Vagina (tissue), 2 donors: ENCODE measurements around the gene CALM3. TPM values are rescaled to one million over a fixed set of nuclear protein-coding genes. Genes with fewer than 3 reads are reported as not detected.
A peak's percentile ranks its signal among the peaks of the same experiment; 100 is the strongest.

Source experiments
- DNase-seq, 2 donors: peaks; one replicate each; pipeline ENCODE4 v3.0.0-alpha.2; 2017; ENCODE audit errors: extremely low spot score in 2 of 2
- H3K27ac ChIP-seq: fragments of 200-600 bp; sonication (generic); one replicate; pipeline ENCODE4 v1.5.1; 2019
- H3K27me3 ChIP-seq: fragments of 200-600 bp; sonication (generic); one replicate; pipeline ENCODE4 v1.5.1; 2019
- H3K36me3 ChIP-seq, 2 donors: fragments of 200-600 bp; sonication (generic); one replicate each; pipeline ENCODE4 v1.5.1; 2017 to 2019
- H3K4me1 ChIP-seq: fragments of 200-600 bp; sonication (generic); one replicate; pipeline ENCODE4 v1.5.1; 2019
- H3K4me3 ChIP-seq, 2 donors: fragments of 200-600 bp; sonication (generic); 1 replicate in 1 of 2; 2 replicates in 1 of 2; pipeline ENCODE4 v1.5.1; 2016 to 2019
- H3K9me3 ChIP-seq: fragments of 200-600 bp; sonication (generic); one replicate; pipeline ENCODE4 v1.5.1; 2019
- POLR2A ChIP-seq, 2 donors: fragments of 450-650 bp; IDR thresholded peaks; one replicate each; pipeline ENCODE4 v1.6.1; 2017; ENCODE audit warnings: antibody characterized with exemption in 2 of 2, mild to moderate bottlenecking in 2 of 2, moderate library complexity in 2 of 2
- POLR2AphosphoS5 ChIP-seq, 2 donors: sonication (generic); formaldehyde crosslinking; IDR thresholded peaks; one replicate each; pipeline ENCODE4 v1.9.0; 2017; ENCODE audit warnings: antibody characterized with exemption in 2 of 2, mild to moderate bottlenecking in 2 of 2, low read depth in 1 of 2; ENCODE audit not compliant: insufficient read depth in 1 of 2
- intact Hi-C: fragments of 100-400 bp; cut with DNase I; formaldehyde crosslinking; loops from one replicate; pipeline ENCODE4 v1.15.1; 2023
- total RNA-seq: library from RNA; depleted of rRNA; stranded (reverse); fragments of >200 nt; gene quantifications from one replicate; pipeline ENCODE4 v1.2.3, GENCODE V29; 2016
- TF ChIP-seq, protein P1 (sequence below), 3 experiments: fragments of 450-650 bp in 2 of 3; fragments of 200-600 bp in 1 of 3; sonication (generic) in 1 of 3; IDR thresholded peaks; one replicate each; pipeline ENCODE4 v1.5.1; 2017 to 2019; ENCODE audit warnings: antibody characterized with exemption in 3 of 3, mild to moderate bottlenecking in 2 of 3, moderate library complexity in 2 of 3

Gene CALM3
- total RNA-seq, 1 donor from 2014 or later, result 105 TPM

DNA sequence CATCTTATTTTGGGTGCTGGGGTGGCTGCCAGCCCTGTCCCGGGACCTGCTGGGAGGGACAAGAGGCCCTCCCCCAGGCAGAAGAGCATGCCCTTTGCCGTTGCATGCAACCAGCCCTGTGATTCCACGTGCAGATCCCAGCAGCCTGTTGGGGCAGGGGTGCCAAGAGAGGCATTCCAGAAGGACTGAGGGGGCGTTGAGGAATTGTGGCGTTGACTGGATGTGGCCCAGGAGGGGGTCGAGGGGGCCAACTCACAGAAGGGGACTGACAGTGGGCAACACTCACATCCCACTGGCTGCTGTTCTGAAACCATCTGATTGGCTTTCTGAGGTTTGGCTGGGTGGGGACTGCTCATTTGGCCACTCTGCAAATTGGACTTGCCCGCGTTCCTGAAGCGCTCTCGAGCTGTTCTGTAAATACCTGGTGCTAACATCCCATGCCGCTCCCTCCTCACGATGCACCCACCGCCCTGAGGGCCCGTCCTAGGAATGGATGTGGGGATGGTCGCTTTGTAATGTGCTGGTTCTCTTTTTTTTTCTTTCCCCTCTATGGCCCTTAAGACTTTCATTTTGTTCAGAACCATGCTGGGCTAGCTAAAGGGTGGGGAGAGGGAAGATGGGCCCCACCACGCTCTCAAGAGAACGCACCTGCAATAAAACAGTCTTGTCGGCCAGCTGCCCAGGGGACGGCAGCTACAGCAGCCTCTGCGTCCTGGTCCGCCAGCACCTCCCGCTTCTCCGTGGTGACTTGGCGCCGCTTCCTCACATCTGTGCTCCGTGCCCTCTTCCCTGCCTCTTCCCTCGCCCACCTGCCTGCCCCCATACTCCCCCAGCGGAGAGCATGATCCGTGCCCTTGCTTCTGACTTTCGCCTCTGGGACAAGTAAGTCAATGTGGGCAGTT lies 8.6 kb downstream of the CALM3 start:
- H3K27ac ChIP-seq, result no peak overlapping the region
- H3K36me3 ChIP-seq, result peaks cover 0 to 43% of the 10 kb centered on the region in 2 donors
- intact Hi-C loops, result loop anchor here (5.0 to 10.0 kb wide), 2 partner anchors 53 to 115 kb away; partner anchors contain the start of gene DACT3
- H3K4me1 ChIP-seq, result peaks cover 32% of the 10 kb centered on the region
- H3K27me3 ChIP-seq, result no peaks in the 10 kb centered on the region
- peak in 1 of 2 donors; percentile 62 for DNase-seq
- H3K4me3 ChIP-seq, result no peak overlapping the region
- TF ChIP-seq, protein P1, sequence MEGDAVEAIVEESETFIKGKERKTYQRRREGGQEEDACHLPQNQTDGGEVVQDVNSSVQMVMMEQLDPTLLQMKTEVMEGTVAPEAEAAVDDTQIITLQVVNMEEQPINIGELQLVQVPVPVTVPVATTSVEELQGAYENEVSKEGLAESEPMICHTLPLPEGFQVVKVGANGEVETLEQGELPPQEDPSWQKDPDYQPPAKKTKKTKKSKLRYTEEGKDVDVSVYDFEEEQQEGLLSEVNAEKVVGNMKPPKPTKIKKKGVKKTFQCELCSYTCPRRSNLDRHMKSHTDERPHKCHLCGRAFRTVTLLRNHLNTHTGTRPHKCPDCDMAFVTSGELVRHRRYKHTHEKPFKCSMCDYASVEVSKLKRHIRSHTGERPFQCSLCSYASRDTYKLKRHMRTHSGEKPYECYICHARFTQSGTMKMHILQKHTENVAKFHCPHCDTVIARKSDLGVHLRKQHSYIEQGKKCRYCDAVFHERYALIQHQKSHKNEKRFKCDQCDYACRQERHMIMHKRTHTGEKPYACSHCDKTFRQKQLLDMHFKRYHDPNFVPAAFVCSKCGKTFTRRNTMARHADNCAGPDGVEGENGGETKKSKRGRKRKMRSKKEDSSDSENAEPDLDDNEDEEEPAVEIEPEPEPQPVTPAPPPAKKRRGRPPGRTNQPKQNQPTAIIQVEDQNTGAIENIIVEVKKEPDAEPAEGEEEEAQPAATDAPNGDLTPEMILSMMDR (IDR thresholded peaks at IDR 0.05), result no peak
- no peaks in the 10 kb centered on the region for H3K9me3 ChIP-seq

DNA sequence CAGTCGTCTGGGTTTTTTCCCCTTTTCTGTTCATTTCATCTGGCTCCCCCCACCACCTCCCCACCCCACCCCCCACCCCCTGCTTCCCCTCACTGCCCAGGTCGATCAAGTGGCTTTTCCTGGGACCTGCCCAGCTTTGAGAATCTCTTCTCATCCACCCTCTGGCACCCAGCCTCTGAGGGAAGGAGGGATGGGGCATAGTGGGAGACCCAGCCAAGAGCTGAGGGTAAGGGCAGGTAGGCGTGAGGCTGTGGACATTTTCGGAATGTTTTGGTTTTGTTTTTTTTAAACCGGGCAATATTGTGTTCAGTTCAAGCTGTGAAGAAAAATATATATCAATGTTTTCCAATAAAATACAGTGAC lies 9.3 kb downstream of the CALM3 start:
- peaks cover 0 to 43% of the 10 kb centered on the region in 2 donors for H3K36me3 ChIP-seq
- TF ChIP-seq POLR2A (IDR thresholded peaks at IDR 0.05), result no peak
- TF ChIP-seq, protein P1 (IDR thresholded peaks at IDR 0.05), result no peak
- TF ChIP-seq POLR2AphosphoS5 (IDR thresholded peaks at IDR 0.05; ENCODE audit: insufficient read depth in 1 of 2, low read depth in 1 of 2), result no peak
- H3K27me3 ChIP-seq, result no peaks in the 10 kb centered on the region
- H3K4me3 ChIP-seq, result no peak overlapping the region
- intact Hi-C loops, result loop anchor here (5.0 to 10.0 kb wide), 2 partner anchors 52 to 114 kb away; partner anchors contain the start of gene DACT3
- H3K9me3 ChIP-seq, result no peaks in the 10 kb centered on the region
- no peak overlapping the region for H3K27ac ChIP-seq
- DNase-seq, result peak in 1 of 2 donors; percentile 71
- peaks cover 27% of the 10 kb centered on the region for H3K4me1 ChIP-seq

DNA sequence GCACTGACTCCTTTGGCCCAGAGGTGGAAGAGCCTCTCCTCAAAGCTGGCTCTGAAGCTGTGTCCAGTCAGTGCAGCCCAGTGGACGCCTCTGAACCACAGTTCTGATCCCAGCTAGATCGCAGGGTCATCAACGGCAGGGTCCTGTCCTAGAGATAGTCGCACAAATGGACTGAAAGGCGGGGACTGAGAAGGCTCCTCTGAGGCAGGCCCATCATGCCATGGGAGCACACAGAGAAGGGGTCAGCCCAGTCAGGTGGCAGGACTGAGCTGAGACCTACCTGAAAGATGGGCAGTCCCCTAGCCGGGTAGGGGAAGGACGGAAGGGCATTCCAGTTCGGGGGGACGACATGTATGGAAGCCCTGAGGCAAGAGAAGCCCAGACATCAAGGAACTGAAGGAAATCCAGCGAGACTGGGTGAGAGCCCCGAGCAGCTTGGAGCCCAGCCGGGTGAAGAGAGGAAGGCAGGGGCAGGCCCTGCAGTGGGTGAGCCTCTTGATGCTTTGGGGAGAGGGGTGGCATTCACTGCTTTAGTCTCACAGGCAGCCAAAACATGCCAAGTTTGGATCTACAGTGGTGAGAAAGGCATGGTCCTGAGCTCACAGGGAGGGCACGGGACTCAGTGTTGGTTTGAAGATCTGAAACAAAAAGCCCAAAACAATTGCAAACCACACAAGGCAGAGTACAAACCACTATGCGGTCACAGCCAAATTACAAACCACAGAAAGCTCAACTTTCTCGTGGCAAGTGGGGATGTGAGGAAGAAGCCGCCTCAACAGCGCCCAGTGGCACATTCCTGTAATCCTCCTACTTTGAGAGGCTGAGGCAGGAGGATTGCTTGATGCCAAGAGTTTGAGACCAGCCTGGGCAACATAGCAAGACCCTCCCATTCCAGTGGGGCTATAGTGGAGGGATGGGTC lies 10.0 kb downstream of the CALM3 start:
- TF ChIP-seq, protein P1 (IDR thresholded peaks at IDR 0.05), result no peak
- TF ChIP-seq POLR2AphosphoS5 (IDR thresholded peaks at IDR 0.05; ENCODE audit: insufficient read depth in 1 of 2, low read depth in 1 of 2) (no peak), POLR2A (IDR thresholded peaks at IDR 0.05) (no peak)
- no peak overlapping the region for H3K4me3 ChIP-seq
- H3K27ac ChIP-seq, result no peak overlapping the region
- peaks cover 0 to 43% of the 10 kb centered on the region in 2 donors for H3K36me3 ChIP-seq
- H3K4me1 ChIP-seq, result peaks cover 19% of the 10 kb centered on the region
- no peak for DNase-seq
- no peaks in the 10 kb centered on the region for H3K9me3 ChIP-seq
- no peaks in the 10 kb centered on the region for H3K27me3 ChIP-seq
- intact Hi-C loops, result loop anchor here (5.0 to 10.0 kb wide), 2 partner anchors 51 to 114 kb away; partner anchors contain the start of gene DACT3

DNA sequence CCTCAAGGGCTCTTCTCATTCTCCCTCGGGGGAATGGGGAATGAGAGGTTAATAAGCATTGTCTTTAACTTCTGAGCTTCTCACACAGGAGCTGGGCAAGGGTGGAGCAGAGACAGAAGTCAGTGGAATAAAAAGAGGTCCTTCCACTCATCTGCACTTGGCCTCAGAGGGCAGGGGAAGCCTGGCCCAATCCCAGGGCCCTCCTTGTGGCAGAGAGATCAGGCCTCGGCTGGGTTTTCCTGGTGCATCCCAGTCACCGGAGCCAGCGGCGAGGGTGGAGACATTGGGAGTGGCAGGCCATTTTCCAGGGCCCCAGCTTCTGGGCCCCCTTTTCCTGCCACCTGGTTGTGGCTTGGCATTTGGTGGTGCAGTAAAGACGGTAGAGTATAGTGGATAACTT lies 10.6 kb downstream of the CALM3 start:
- peaks cover 18% of the 10 kb centered on the region for H3K4me1 ChIP-seq
- no peak overlapping the region for H3K27ac ChIP-seq
- no peak for TF ChIP-seq POLR2A (IDR thresholded peaks at IDR 0.05)
- TF ChIP-seq, protein P1 (IDR thresholded peaks at IDR 0.05), result no peak
- no peak for TF ChIP-seq POLR2AphosphoS5 (IDR thresholded peaks at IDR 0.05; ENCODE audit: insufficient read depth in 1 of 2, low read depth in 1 of 2)
- peaks cover 0 to 40% of the 10 kb centered on the region in 2 donors for H3K36me3 ChIP-seq
- DNase-seq, result no peak
- intact Hi-C loops, result loop anchor here (5.0 to 10.0 kb wide), 2 partner anchors 51 to 113 kb away; partner anchors contain the start of gene DACT3
- H3K4me3 ChIP-seq, result no peak overlapping the region
- H3K27me3 ChIP-seq, result no peaks in the 10 kb centered on the region
- no peaks in the 10 kb centered on the region for H3K9me3 ChIP-seq
